AG10803 (cell line): ENCODE data around the gene DCAF11.

Source experiments
- DNase-seq: peaks from one replicate; pipeline ENCODE4 v3.0.0; 2010; ENCODE audit warnings: low read depth
- H3K4me3 ChIP-seq: 2 replicates; pipeline ENCODE4 v1.5.1; 2011; ENCODE audit warnings: mild to moderate bottlenecking, low read length, control low read depth
- TF ChIP-seq, protein P1 (sequence below): conservative IDR thresholded peaks from 2 replicates; pipeline ENCODE4 v1.5.1; 2011; ENCODE audit warnings: mild to moderate bottlenecking, low read length, control low read depth, inconsistent platforms

The DCAF11 gene

DNA sequence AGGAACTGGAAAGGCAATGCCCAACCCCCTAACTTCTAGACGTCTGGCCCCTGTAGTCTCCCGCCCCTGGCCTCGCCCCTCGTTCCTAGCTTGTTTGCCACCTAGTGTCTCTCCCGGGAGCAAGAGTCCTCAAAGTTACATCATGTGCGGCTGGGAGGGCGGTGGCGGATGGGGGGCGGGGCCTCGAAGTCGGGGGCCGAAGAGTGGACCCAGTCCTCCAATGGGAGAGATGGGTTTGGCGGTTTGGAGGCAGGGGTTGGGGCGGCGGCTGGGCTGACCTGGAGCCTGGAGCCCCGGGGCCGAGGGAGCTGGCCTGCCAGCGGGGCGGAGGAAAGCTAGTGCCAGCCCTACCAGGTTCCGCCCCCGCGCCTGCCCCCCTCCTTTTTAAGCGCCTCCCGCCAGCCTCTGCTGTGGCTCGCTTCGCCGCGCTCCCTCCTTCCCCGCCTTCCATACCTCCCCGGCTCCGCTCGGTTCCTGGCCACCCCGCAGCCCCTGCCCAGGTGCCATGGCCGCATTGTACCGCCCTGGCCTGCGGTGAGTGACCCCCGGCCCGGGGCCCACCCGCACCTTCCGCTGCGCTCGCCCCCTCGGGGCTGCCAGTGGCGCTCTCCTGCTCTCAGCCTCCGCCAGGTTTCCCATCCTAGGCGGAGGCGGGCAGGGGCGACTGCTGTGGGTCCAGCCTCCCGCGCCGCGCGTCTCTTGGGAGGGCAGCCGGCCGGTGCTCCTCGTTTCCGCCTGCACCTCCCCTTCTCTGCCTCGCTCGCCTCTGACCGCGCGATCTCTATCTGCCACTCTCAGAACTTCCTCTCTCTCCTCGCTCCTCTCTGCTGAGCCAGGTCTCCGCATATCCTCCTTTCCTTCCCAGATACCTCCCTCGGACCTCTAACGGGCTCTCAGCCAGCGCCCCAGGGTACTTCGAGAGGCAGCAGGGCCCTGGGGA is 20.4 kb upstream of the DCAF11 start, which contains the start of gene PCK2:
Gene PCK2 (plus strand): TSS at position 411 of the 940 bp plus-strand sequence. CDS start 95 bp downstream, at position 506.
- DNase-seq, result peak; percentile 98
- peak within 1 kb of the TSS; percentile 95 for H3K4me3 ChIP-seq
- TF ChIP-seq, protein P1, sequence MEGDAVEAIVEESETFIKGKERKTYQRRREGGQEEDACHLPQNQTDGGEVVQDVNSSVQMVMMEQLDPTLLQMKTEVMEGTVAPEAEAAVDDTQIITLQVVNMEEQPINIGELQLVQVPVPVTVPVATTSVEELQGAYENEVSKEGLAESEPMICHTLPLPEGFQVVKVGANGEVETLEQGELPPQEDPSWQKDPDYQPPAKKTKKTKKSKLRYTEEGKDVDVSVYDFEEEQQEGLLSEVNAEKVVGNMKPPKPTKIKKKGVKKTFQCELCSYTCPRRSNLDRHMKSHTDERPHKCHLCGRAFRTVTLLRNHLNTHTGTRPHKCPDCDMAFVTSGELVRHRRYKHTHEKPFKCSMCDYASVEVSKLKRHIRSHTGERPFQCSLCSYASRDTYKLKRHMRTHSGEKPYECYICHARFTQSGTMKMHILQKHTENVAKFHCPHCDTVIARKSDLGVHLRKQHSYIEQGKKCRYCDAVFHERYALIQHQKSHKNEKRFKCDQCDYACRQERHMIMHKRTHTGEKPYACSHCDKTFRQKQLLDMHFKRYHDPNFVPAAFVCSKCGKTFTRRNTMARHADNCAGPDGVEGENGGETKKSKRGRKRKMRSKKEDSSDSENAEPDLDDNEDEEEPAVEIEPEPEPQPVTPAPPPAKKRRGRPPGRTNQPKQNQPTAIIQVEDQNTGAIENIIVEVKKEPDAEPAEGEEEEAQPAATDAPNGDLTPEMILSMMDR, result peak; percentile 28

DNA sequence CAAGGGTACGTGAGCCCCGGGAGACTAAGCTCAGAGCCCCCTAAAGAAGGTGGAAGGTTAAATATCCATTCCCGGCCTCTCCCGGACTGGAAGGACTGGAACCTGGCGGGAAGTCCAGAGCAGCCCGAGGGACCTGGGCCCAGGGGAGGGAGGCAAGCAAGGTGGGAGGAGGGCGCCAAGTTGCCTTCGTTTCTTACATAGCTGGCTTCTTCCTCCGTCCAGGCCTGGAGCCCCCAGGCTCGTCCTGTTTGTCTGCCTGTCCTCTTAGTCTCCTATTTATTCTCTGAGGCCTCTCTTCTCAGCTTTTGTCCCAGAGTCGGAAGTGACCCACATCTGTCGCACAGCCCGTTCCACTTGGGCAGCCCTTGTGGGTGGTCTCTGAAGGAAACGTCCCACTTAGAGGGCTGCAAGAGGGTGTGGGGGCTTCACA is 19.7 kb upstream of the DCAF11 start:
- peak; percentile 5 for DNase-seq
- TF ChIP-seq, protein P1, result no peak
- H3K4me3 ChIP-seq, result peak overlapping the region; percentile 95

DNA sequence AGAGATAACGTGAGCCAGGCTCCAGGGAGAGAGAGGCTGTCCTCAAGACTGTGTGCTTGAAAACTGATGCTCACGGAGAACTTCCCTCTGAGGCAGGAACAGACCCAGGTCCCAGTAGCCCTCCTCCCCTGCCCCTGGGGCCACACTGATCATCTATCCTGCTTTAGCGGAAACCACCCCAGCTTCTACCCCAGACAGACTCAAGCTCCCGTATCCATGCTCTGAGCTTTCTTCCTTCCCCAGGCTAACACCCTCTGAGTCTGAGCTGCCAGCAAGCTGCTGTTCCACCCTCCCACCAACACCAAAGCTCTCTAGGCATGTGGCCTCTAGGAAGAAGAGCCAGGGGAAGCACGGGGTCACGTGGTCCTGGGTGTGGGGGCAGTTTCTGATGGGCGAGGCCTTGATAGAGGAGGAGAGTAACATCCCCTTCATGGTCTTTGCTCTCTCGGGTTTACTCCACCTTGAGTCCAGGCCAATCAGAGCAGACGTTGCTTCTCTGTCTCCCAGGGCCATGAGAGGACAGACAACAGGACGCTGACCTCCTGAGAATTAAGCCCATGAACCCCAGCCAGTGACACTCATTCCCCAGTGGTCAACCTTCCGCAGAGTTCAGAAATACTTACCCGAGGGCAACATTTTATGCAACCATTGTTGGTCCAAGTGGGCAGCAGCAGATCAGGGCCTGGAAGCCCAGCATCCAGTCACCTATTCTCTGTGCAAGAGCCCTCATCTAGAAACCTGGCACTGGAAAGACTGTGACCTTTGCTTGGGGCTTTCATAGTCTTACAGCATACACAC is 19.1 kb upstream of the DCAF11 start:
- peak; percentile 75 for DNase-seq
- TF ChIP-seq, protein P1, result no peak
- H3K4me3 ChIP-seq, result peak overlapping the region; percentile 95

DNA sequence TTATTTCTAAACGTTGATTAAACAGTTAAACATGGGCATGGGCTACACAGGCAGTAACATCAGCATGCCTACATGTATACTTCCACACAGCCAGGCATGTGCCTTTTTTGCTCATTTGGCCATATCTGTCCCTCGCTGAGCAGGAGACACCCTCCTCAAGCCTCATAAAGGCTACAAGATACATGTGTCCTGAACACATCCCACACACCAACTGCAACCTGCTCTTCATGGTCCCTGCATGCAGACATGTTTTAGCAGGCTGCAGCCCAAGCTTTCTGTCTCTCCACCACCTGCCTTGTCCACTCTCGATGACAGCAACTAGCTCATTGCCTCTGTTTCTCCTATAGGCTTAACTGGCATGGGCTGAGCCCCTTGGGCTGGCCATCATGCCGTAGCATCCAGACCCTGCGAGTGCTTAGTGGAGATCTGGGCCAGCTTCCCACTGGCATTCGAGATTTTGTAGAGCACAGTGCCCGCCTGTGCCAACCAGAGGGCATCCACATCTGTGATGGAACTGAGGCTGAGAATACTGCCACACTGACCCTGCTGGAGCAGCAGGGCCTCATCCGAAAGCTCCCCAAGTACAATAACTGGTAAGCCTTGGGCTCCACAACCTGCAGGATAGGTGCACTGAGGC is 17.9 kb upstream of the DCAF11 start:
- no peak for DNase-seq
- H3K4me3 ChIP-seq, result peak overlapping the region; percentile 27

DNA sequence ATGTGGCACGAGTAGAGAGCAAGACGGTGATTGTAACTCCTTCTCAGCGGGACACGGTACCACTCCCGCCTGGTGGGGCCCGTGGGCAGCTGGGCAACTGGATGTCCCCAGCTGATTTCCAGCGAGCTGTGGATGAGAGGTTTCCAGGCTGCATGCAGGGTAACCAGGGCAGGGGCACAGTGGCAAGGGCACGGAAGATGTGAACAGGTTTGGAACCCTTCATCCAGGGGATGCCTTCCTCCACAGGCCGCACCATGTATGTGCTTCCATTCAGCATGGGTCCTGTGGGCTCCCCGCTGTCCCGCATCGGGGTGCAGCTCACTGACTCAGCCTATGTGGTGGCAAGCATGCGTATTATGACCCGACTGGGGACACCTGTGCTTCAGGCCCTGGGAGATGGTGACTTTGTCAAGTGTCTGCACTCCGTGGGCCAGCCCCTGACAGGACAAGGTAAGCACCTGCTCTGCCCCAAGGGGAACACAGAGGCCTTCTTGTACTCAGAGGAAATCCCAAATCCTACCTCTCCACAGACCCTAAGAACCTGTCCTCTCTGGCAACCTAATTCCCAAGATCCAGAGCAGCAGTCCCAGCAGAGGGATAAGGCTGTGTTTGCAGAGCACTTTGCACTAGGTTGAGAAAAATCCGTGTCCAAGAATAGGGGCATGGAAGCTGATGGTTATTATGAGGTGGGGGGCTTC is 16.2 kb upstream of the DCAF11 start:
- no peak overlapping the region for H3K4me3 ChIP-seq
- no peak for DNase-seq
- TF ChIP-seq, protein P1, result no peak

More for the DNA sequence above, 17.9 kb upstream of the DCAF11 start:
- TF ChIP-seq, protein P1, result no peak
